ENCODE data around the gene CELF5.
A peak's percentile ranks its signal among the peaks of the same experiment; 100 is the strongest.
"Not testable (repeated sequence)": the region's sequence is repeated elsewhere in the genome, so short reads cannot be mapped to it uniquely, and the experiment has no call there.

CELF5 gene

GRCh38 chr19:3333662-3334061 lies 109.2 kb downstream of the CELF5 start:
- no peak for TF ChIP-seq CTCF (IDR thresholded peaks at IDR 0.05; ENCODE audit: low read depth, low read length)
- H3K4me3 ChIP-seq (replicated peaks in 1 of 2; ENCODE audit: low read depth in 2 of 2, low read length in 2 of 2) = no peak overlapping the region
- DNase-seq (ENCODE audit: low read depth in 2 of 2) = no peak

- not testable (repeated sequence) for H3K4me3 ChIP-seq (replicated peaks in 1 of 2; ENCODE audit: low read depth in 2 of 2, low read length in 2 of 2); DNase-seq (ENCODE audit: low read depth in 2 of 2)
Observed at GRCh38 chr19:3334749-3335430, 110.4 kb downstream of the CELF5 start.

GRCh38 chr19:3335431-3336350 lies 111.2 kb downstream of the CELF5 start:
- peak; percentile 43 to 79 for DNase-seq (ENCODE audit: low read depth in 2 of 2)
- TF ChIP-seq CTCF (IDR thresholded peaks at IDR 0.05; ENCODE audit: low read depth, low read length) = no peak
- no peak overlapping the region for H3K4me3 ChIP-seq (replicated peaks in 1 of 2; ENCODE audit: low read depth in 2 of 2, low read length in 2 of 2)

- no peak for DNase-seq (ENCODE audit: low read depth in 2 of 2)
- no peak for TF ChIP-seq CTCF (IDR thresholded peaks at IDR 0.05; ENCODE audit: low read depth, low read length)
- no peak overlapping the region for H3K4me3 ChIP-seq (replicated peaks in 1 of 2; ENCODE audit: low read depth in 2 of 2, low read length in 2 of 2)
Observed at GRCh38 chr19:3336351-3336679, 111.9 kb downstream of the CELF5 start.

- no peak for TF ChIP-seq CTCF (IDR thresholded peaks at IDR 0.05; ENCODE audit: low read depth, low read length)
- DNase-seq (ENCODE audit: low read depth in 2 of 2) = peak; percentile 65 to 97
- no peak overlapping the region for H3K4me3 ChIP-seq (replicated peaks in 1 of 2; ENCODE audit: low read depth in 2 of 2, low read length in 2 of 2)
Observed at GRCh38 chr19:3336680-3337523, 112.4 kb downstream of the CELF5 start.

- no peak for TF ChIP-seq CTCF (IDR thresholded peaks at IDR 0.05; ENCODE audit: low read depth, low read length)
- no peak for DNase-seq (ENCODE audit: low read depth in 2 of 2)
- H3K4me3 ChIP-seq (replicated peaks in 1 of 2; ENCODE audit: low read depth in 2 of 2, low read length in 2 of 2) = no peak overlapping the region
Observed at GRCh38 chr19:3338541-3339181, 114.2 kb downstream of the CELF5 start.
